K562 (cell line): Measurements from ENCODE around the gene ZNF791. TPM values are rescaled to one million over a fixed set of nuclear protein-coding genes. Genes with fewer than 3 reads are reported as not detected.

ENCODE experiments used
- ATAC-seq: fragments of 200-7000 bp; cut with Tn5 transposase; 3 replicates; pipeline ENCODE4 v1.9.1; 2020; ENCODE audit warnings: moderate library complexity
- BruUV-seq: library from RNA; stranded (reverse); fragments of 400-500 nt; replicated peaks from 2 replicates; lab custom pipeline; 2021; lab: Mats Ljungman, UMichigan
- CTCF ChIA-PET: fragments of 300-600 bp; formaldehyde crosslinking; extraction: SDS; loops from one replicate; lab custom pipeline; 2021; ENCODE audit warnings: low intra/inter-chr PET ratio; lab: Yijun Ruan, JAX
- POLR2A ChIA-PET: fragments of 300-600, 350-650 bp; sonication (Branson Sonifier 250); formaldehyde crosslinking; extraction: SDS; loops from one replicate; lab custom pipeline; 2021; ENCODE audit warnings: antibody characterized with exemption, inconsistent platforms; lab: Yijun Ruan, JAX
- DNase-seq, 4 experiments: peaks; one replicate each; pipeline versions ENCODE4 v3.0.0 to v3.0.0-alpha.2; 2011 to 2018; ENCODE audit warnings: low spot score in 3 of 4, mixed read lengths in 3 of 4; ENCODE audit errors: extremely low read depth in 1 of 4
- FAIRE-seq: peaks from 2 replicates; lab custom pipeline; 2011; peaks lifted over from hg19 to GRCh38; lab: Jason Lieb, UNC
- H2AFZ ChIP-seq: 2 replicates; pipeline ENCODE4 v1.6.0; 2011; ENCODE audit warnings: low read depth, low read length, control low read depth, inconsistent platforms
- H3K27ac ChIP-seq: fragments of 200-600 bp; 3 replicates; pipeline ENCODE4 v1.8.0; 2011; ENCODE audit warnings: low read depth, mild to moderate bottlenecking, control low read depth, inconsistent platforms, low read length, moderate library complexity, mixed read lengths; ENCODE audit errors: extremely low read depth
- H3K27me3 ChIP-seq, 2 experiments: fragments of 300-600 bp in 1 of 2; 2 replicates in 1 of 2; 3 replicates in 1 of 2; pipeline versions ENCODE4 v1.6.0 to v1.8.0; 2011; ENCODE audit warnings: inconsistent platforms in 2 of 2, low read length in 2 of 2, mild to moderate bottlenecking in 1 of 2, mixed read lengths in 1 of 2, moderate library complexity in 1 of 2; ENCODE audit not compliant: control insufficient read depth in 2 of 2, insufficient read depth in 2 of 2
- H3K36me3 ChIP-seq: fragments of 300-600 bp; 3 replicates; pipeline ENCODE4 v1.8.0; 2011; ENCODE audit warnings: mild to moderate bottlenecking, low read length, inconsistent platforms; ENCODE audit not compliant: control insufficient read depth, insufficient read depth
- H3K4me1 ChIP-seq, 2 experiments: fragments of 200-600 bp in 1 of 2; replicated peaks in 1 of 2; 2 replicates in 1 of 2; 3 replicates in 1 of 2; pipeline versions ENCODE4 v1.5.1 to v1.8.0; 2011; ENCODE audit warnings: inconsistent platforms in 2 of 2, low read length in 2 of 2, mild to moderate bottlenecking in 1 of 2, mixed read lengths in 1 of 2, moderate library complexity in 1 of 2; ENCODE audit not compliant: control insufficient read depth in 2 of 2, insufficient read depth in 2 of 2
- H3K4me2 ChIP-seq: 2 replicates; pipeline ENCODE4 v1.6.1; 2011; ENCODE audit warnings: low read length, control low read depth, inconsistent platforms, mixed read lengths; ENCODE audit not compliant: insufficient read depth
- H3K4me3 ChIP-seq: fragments of 200-600 bp; sonication (generic), shearing (Covaris generic); 2 replicates; pipeline ENCODE4 v1.5.1; 2016; ENCODE audit warnings: control low read depth, inconsistent platforms
- H3K79me2 ChIP-seq: fragments of 200-600 bp; 3 replicates; pipeline ENCODE4 v1.8.0; 2011; ENCODE audit warnings: low read length, inconsistent platforms; ENCODE audit not compliant: control insufficient read depth, insufficient read depth
- H3K9ac ChIP-seq, 2 experiments: 2 replicates each; pipeline versions ENCODE4 v1.6.0 to v1.6.1; 2011; ENCODE audit warnings: low read depth in 2 of 2, low read length in 2 of 2, control low read depth in 1 of 2, inconsistent platforms in 1 of 2, mild to moderate bottlenecking in 1 of 2, mixed read lengths in 1 of 2; ENCODE audit not compliant: insufficient read depth in 1 of 2
- H3K9me1 ChIP-seq: one replicate; pipeline ENCODE4 v1.6.0; 2011; ENCODE audit warnings: inconsistent platforms, mild to moderate bottlenecking, low read length, moderate library complexity; ENCODE audit not compliant: control insufficient read depth, insufficient read depth
- H3K9me3 ChIP-seq: replicated peaks from 2 replicates; pipeline ENCODE4 v1.5.1; 2011; ENCODE audit warnings: low read depth, low read length, inconsistent platforms; ENCODE audit not compliant: control insufficient read depth, insufficient read depth
- H4K20me1 ChIP-seq: replicated peaks from 2 replicates; pipeline ENCODE4 v1.6.1; 2011; ENCODE audit warnings: low read length, inconsistent platforms, mixed read lengths; ENCODE audit not compliant: control insufficient read depth, insufficient read depth
- CREBBP ChIP-seq: IDR thresholded peaks from one replicate; pipeline ENCODE4 v1.6.1; 2012; ENCODE audit warnings: low read depth, mild to moderate bottlenecking, control low read depth, inconsistent platforms, low read length
- HNRNPUL1 ChIP-seq: fragments of 200-400 bp; formaldehyde crosslinking; IDR thresholded peaks from 2 replicates; pipeline ENCODE4 v1.6.1; 2017; ENCODE audit warnings: low read length
- SMAD1 ChIP-seq: fragments of 150-350 bp; IDR thresholded peaks from 2 replicates; pipeline ENCODE4 v1.6.1; 2014; ENCODE audit warnings: low read length, low read depth; ENCODE audit not compliant: partially characterized antibody
- SMARCB1 ChIP-seq: IDR thresholded peaks from 2 replicates; pipeline ENCODE4 v1.6.1; 2011; ENCODE audit warnings: improper control_type of control experiment, low read depth; ENCODE audit not compliant: insufficient read length
- ZNF212 ChIP-seq: fragments of 450-650 bp; formaldehyde crosslinking; IDR thresholded peaks from 2 replicates; pipeline ENCODE4 v1.4.0; 2020; ENCODE audit warnings: mild to moderate bottlenecking
- WGBS: fragments of 100-300 bp; shearing (Covaris generic); methylation state at CpG from one replicate; pipeline ENCODE4 v1.1.6; 2016; ENCODE audit warnings: low coverage, mixed read lengths; ENCODE audit not compliant: insufficient coverage; ENCODE audit errors: missing lambda C conversion rate; 5-methylcytosine and 5-hydroxymethylcytosine counted together
- in situ Hi-C: fragments of 300-500 bp; cut with MboI; formaldehyde crosslinking; loops from 4 replicates; pipeline ENCODE4 v1.15.0; 2018; ENCODE audit warnings: inconsistent platforms, mixed read lengths
- intact Hi-C: fragments of 100-400 bp; cut with micrococcal nuclease; formaldehyde crosslinking; loops from 2 replicates; pipeline ENCODE4 v1.14.2; 2022
- polyA plus RNA-seq, 8 experiments: library from polyadenylated mRNA; depleted of rRNA in 4 of 8; stranded (reverse) in 5 of 8; unstranded in 3 of 8; fragments of >200 nt; fragmentation: Nextera tagmentation in 2 of 8; fragmentation: Illumina TruSeq in 1 of 8; extraction: Ambion mirVana in 2 of 8; extraction: Trizol in 1 of 8; gene quantifications; 2 replicates each; pipeline versions ENCODE4 v1.2.1 to v1.2.3, GENCODE V29; 2011 to 2014; ENCODE audit warnings: inconsistent platforms in 1 of 8, missing spikeins in 1 of 8
- total RNA-seq, 7 experiments: library from RNA; depleted of rRNA in 6 of 7; stranded (reverse); fragments of >200 nt in 6 of 7; fragmentation: Illumina TruSeq in 2 of 7; extraction: Trizol in 2 of 7; gene quantifications; 2 replicates each; pipeline versions ENCODE4 v1.2.1 to v1.2.3, GENCODE V29; 2011 to 2021; ENCODE audit warnings: low replicate concordance in 1 of 7
- TF ChIP-seq, protein P1 (sequence below), 3 experiments: fragments of 200-800 bp in 1 of 3; fragments of 250-450 bp in 1 of 3; fragments of 450-650 bp in 1 of 3; sonication (Bioruptor Pico) in 1 of 3; sonication (Bioruptor generic) in 1 of 3; formaldehyde crosslinking in 1 of 3; IDR thresholded peaks; 2 replicates each; pipeline versions ENCODE4 v1.6.1 to v1.8.0; 2016 to 2022; ENCODE audit warnings: mild to moderate bottlenecking in 2 of 3, missing genetic modification characterization in 2 of 3, missing compliant biosample characterization in 1 of 3, moderate library complexity in 1 of 3
- TF ChIP-seq, protein P2 (sequence below): fragments of 250-450 bp; sonication (Bioruptor Pico); IDR thresholded peaks from 2 replicates; pipeline ENCODE4 v1.8.0; 2021; ENCODE audit warnings: mild to moderate bottlenecking, moderate library complexity
- TF ChIP-seq, protein P3 (sequence below), 3 experiments: IDR thresholded peaks in 2 of 3; conservative IDR thresholded peaks in 1 of 3; 2 replicates each; pipeline ENCODE4 v1.5.1; 2011 to 2012; ENCODE audit warnings: low read length in 3 of 3, mild to moderate bottlenecking in 3 of 3, control low read depth in 2 of 3, improper control_type of control experiment in 1 of 3, inconsistent platforms in 1 of 3, low read depth in 1 of 3, mixed read lengths in 1 of 3, moderate library complexity in 1 of 3; ENCODE audit not compliant: insufficient read depth in 2 of 3

ZNF791 gene
- total and polyA plus RNA-seq, 9 of the 15 experiments (the other 6 are each of a cell fraction or from before 2014, with no cell fraction given) = 7.8 to 22.7 (median 13.1) TPM

DNA sequence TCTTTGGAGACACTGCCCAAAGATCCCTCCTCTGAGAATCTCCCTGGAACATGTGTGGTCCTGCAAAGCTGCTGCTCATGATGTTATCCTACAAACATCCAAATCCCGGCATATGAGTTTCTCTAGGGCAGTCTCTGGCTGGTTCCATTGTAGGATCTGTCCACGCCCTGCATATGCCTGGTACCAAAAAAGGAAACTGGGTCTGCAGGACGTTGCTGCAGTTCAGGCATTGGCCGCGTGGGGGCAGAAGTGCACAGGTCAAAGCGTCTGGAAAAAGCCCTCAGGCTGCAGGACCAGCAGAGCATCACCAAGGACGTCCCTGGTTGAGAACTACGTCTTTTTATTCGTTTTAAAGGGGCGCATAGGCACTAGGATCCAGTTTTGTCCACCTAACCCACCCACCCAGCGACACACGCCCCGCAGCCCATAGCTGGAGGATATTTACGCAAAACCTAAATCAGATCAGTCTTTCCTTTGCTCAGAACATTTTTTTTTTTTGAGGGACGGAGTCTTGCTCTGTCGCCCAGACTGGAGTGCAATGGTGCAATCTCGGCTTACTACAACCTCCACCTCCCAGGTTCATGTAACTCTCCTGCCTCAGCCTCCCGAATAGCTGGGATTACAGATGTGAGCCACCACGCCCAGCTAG, 46.6 kb upstream of the ZNF791 start:
- Histone ChIP-seq H3K36me3 (no peaks in the 10 kb centered on the region), H3K9me3 (no peaks in the 10 kb centered on the region), H3K4me2 (no peak overlapping the region), H3K9ac (no peak overlapping the region), H3K9me1 (no peaks in the 10 kb centered on the region), H3K79me2 (no peaks in the 10 kb centered on the region), H3K4me3 (no peak overlapping the region), H3K27me3 (no peaks in the 10 kb centered on the region), H2AFZ (0 out of 2 replicates have a peak overlapping the region, but pooled peaks have one; percentile 16), H4K20me1 (no peaks in the 10 kb centered on the region), H3K4me1 (no peaks in the 10 kb centered on the region; a peak in 1 of 5 replicates), H3K27ac (no peak overlapping the region)
- ChIA-PET CTCF (interaction anchor here (0.5 to 1.6 kb wide), 2 partner anchors 109 to 368 kb away, joined by 3 to 7 read pairs; no protein-coding TSS in a partner anchor), POLR2A (no interaction called here)
- ATAC-seq = peak; percentile 91
- 16% methylated on average over 18 of the region's 19 CpGs for WGBS
- peak; percentile 84 to 86 (median 85) for DNase-seq
- intact Hi-C loops = loop anchor here (2.0 to 10.0 kb wide), 2 partner anchors 109 to 231 kb away; partner anchors contain the start of gene JUNB
- in situ Hi-C loops = loop anchor here (5.0 kb wide), 1 partner anchor 108 kb away; no protein-coding TSS in a partner anchor
- peak; percentile 99 for FAIRE-seq
- BruUV-seq = no TSS peak
- TF ChIP-seq, protein P1, sequence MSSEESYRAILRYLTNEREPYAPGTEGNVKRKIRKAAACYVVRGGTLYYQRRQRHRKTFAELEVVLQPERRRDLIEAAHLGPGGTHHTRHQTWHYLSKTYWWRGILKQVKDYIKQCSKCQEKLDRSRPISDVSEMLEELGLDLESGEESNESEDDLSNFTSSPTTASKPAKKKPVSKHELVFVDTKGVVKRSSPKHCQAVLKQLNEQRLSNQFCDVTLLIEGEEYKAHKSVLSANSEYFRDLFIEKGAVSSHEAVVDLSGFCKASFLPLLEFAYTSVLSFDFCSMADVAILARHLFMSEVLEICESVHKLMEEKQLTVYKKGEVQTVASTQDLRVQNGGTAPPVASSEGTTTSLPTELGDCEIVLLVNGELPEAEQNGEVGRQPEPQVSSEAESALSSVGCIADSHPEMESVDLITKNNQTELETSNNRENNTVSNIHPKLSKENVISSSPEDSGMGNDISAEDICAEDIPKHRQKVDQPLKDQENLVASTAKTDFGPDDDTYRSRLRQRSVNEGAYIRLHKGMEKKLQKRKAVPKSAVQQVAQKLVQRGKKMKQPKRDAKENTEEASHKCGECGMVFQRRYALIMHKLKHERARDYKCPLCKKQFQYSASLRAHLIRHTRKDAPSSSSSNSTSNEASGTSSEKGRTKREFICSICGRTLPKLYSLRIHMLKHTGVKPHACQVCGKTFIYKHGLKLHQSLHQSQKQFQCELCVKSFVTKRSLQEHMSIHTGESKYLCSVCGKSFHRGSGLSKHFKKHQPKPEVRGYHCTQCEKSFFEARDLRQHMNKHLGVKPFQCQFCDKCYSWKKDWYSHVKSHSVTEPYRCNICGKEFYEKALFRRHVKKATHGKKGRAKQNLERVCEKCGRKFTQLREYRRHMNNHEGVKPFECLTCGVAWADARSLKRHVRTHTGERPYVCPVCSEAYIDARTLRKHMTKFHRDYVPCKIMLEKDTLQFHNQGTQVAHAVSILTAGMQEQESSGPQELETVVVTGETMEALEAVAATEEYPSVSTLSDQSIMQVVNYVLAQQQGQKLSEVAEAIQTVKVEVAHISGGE (CRISPR knock-in tag; IDR thresholded peaks at IDR 0.05) = 0 out of 6 replicates have a peak, but pooled peaks of 1 of the 3 experiments have one; percentile 18
- no peak for TF ChIP-seq SMARCB1
- TF ChIP-seq CREBBP = no peak
- TF ChIP-seq HNRNPUL1 = no peak
- TF ChIP-seq, protein P2, sequence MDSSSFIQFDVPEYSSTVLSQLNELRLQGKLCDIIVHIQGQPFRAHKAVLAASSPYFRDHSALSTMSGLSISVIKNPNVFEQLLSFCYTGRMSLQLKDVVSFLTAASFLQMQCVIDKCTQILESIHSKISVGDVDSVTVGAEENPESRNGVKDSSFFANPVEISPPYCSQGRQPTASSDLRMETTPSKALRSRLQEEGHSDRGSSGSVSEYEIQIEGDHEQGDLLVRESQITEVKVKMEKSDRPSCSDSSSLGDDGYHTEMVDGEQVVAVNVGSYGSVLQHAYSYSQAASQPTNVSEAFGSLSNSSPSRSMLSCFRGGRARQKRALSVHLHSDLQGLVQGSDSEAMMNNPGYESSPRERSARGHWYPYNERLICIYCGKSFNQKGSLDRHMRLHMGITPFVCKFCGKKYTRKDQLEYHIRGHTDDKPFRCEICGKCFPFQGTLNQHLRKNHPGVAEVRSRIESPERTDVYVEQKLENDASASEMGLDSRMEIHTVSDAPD (CRISPR knock-in tag) = no peak
- TF ChIP-seq, protein P3, sequence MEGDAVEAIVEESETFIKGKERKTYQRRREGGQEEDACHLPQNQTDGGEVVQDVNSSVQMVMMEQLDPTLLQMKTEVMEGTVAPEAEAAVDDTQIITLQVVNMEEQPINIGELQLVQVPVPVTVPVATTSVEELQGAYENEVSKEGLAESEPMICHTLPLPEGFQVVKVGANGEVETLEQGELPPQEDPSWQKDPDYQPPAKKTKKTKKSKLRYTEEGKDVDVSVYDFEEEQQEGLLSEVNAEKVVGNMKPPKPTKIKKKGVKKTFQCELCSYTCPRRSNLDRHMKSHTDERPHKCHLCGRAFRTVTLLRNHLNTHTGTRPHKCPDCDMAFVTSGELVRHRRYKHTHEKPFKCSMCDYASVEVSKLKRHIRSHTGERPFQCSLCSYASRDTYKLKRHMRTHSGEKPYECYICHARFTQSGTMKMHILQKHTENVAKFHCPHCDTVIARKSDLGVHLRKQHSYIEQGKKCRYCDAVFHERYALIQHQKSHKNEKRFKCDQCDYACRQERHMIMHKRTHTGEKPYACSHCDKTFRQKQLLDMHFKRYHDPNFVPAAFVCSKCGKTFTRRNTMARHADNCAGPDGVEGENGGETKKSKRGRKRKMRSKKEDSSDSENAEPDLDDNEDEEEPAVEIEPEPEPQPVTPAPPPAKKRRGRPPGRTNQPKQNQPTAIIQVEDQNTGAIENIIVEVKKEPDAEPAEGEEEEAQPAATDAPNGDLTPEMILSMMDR (IDR thresholded peaks at IDR 0.05 in 2 of 3, conservative IDR thresholded peaks at IDR 0.05 in 1 of 3; ENCODE audit: insufficient read depth in 2 of 3, low read depth in 1 of 3, low read length in 3 of 3) = peak; percentile 89 to 96 (median 94)
- TF ChIP-seq ZNF212 (CRISPR knock-in tag) = no peak
- TF ChIP-seq SMAD1 = no peak
